Keratinocyte (primary cell): Measurements from ENCODE around the gene LENG8. TPM values are rescaled to one million over a fixed set of nuclear protein-coding genes. Genes with fewer than 3 reads are reported as not detected.

ENCODE experiments used
- DNase-seq: peaks from one replicate; pipeline ENCODE4 v3.0.0-alpha.2; 2011; ENCODE audit warnings: low read depth, missing footprints, low spot score
- FAIRE-seq: peaks from 2 replicates; lab custom pipeline; 2011; peaks lifted over from hg19 to GRCh38; lab: Jason Lieb, UNC
- H2AFZ ChIP-seq: 2 replicates; pipeline ENCODE4 v1.6.0; 2012; ENCODE audit warnings: low read length, control low read depth, inconsistent platforms; ENCODE audit not compliant: control insufficient read depth
- H3K27ac ChIP-seq: 2 replicates; pipeline ENCODE4 v1.5.1; 2011; ENCODE audit warnings: low read length; ENCODE audit not compliant: control insufficient read depth, insufficient read depth
- H3K27me3 ChIP-seq: 3 replicates; pipeline ENCODE4 v1.6.0; 2011; ENCODE audit warnings: low read length; ENCODE audit not compliant: control insufficient read depth, insufficient read depth; ENCODE audit errors: extremely low read depth
- H3K36me3 ChIP-seq, 2 experiments: 2 replicates in 1 of 2; 3 replicates in 1 of 2; pipeline ENCODE4 v1.5.1; 2011; ENCODE audit warnings: low read length in 2 of 2, mild to moderate bottlenecking in 1 of 2; ENCODE audit not compliant: control insufficient read depth in 2 of 2, insufficient read depth in 2 of 2; ENCODE audit errors: extremely low read depth in 1 of 2
- H3K4me1 ChIP-seq: 3 replicates; pipeline ENCODE4 v1.5.1; 2011; ENCODE audit warnings: low read length; ENCODE audit not compliant: control insufficient read depth, insufficient read depth; ENCODE audit errors: extremely low read depth
- H3K4me2 ChIP-seq: 3 replicates; pipeline ENCODE4 v1.6.0; 2011; ENCODE audit warnings: low read depth, low read length; ENCODE audit not compliant: control insufficient read depth, insufficient read depth; ENCODE audit errors: extremely low read depth
- H3K4me3 ChIP-seq, 3 experiments: fragments of 200-600 bp in 1 of 3; sonication (generic) in 1 of 3; 2 replicates in 2 of 3; 3 replicates in 1 of 3; pipeline ENCODE4 v1.5.1; 2011 to 2016; ENCODE audit warnings: low read length in 3 of 3, mild to moderate bottlenecking in 3 of 3, control low read depth in 2 of 3, inconsistent platforms in 1 of 3, low read depth in 1 of 3, mixed read lengths in 1 of 3, mixed run types in 1 of 3, moderate library complexity in 1 of 3; ENCODE audit not compliant: control insufficient read depth in 2 of 3, insufficient read depth in 2 of 3; ENCODE audit errors: extremely low read depth in 1 of 3
- H3K79me2 ChIP-seq: 2 replicates; pipeline ENCODE4 v1.6.0; 2012; ENCODE audit warnings: low read length; ENCODE audit not compliant: control insufficient read depth, insufficient read depth
- H3K9ac ChIP-seq: 3 replicates; pipeline ENCODE4 v1.6.0; 2011; ENCODE audit warnings: low read length; ENCODE audit not compliant: control insufficient read depth, insufficient read depth; ENCODE audit errors: extremely low read depth
- H3K9me1 ChIP-seq: 3 replicates; pipeline ENCODE4 v1.6.0; 2011; ENCODE audit warnings: low read length; ENCODE audit not compliant: control insufficient read depth, insufficient read depth; ENCODE audit errors: extremely low read depth
- H3K9me3 ChIP-seq: 2 replicates; pipeline ENCODE4 v1.5.1; 2012; ENCODE audit warnings: low read depth, low read length; ENCODE audit not compliant: control insufficient read depth
- H4K20me1 ChIP-seq: 3 replicates; pipeline ENCODE4 v1.6.0; 2011; ENCODE audit warnings: low read length; ENCODE audit not compliant: control insufficient read depth, insufficient read depth; ENCODE audit errors: extremely low read depth
- EZH2 ChIP-seq: IDR thresholded peaks from one replicate; pipeline ENCODE4 v1.6.1; 2012; ENCODE audit warnings: inconsistent platforms, mild to moderate bottlenecking, low read length, moderate library complexity
- dilution Hi-C: fragments of 300-500 bp; cut with MboI; formaldehyde crosslinking; loops from one replicate; pipeline ENCODE4 v1.7.0; 2020; ENCODE audit warnings: low sequenced_read_pairs; ENCODE audit not compliant: extremely low pct_ligation_motif_present
- polyA plus RNA-seq, 5 experiments: library from polyadenylated mRNA; depleted of rRNA in 3 of 5; stranded (reverse) in 3 of 5; stranded (forward) in 1 of 5; unstranded in 1 of 5; fragments of >200 nt; gene quantifications; 1 replicate in 1 of 5; 2 replicates in 3 of 5; 3 replicates in 1 of 5; pipeline versions ENCODE4 v1.2.1 to v1.2.3, GENCODE V29; 2011 to 2012; ENCODE audit warnings: missing spikeins in 2 of 5, low read depth in 1 of 5, low replicate concordance in 1 of 5
- TF ChIP-seq, protein P1 (sequence below), 3 experiments: IDR thresholded peaks in 1 of 3; conservative IDR thresholded peaks in 1 of 3; optimal IDR thresholded peaks in 1 of 3; 2 replicates in 2 of 3; 3 replicates in 1 of 3; pipeline versions ENCODE3 to v1.5.1; 2011; ENCODE audit warnings: low read length in 3 of 3, mild to moderate bottlenecking in 3 of 3, moderate library complexity in 2 of 3, control low read depth in 1 of 3, inconsistent platforms in 1 of 3; ENCODE audit not compliant: insufficient read depth in 2 of 3; ENCODE audit errors: extremely low read depth in 1 of 3

Gene LENG8
- polyA plus RNA-seq, 1 donor (not counting 4 experiments of a cell fraction or from before 2014, with no cell fraction given) = 29.4 TPM

- TF ChIP-seq EZH2 = no peak
- TF ChIP-seq, protein P1, sequence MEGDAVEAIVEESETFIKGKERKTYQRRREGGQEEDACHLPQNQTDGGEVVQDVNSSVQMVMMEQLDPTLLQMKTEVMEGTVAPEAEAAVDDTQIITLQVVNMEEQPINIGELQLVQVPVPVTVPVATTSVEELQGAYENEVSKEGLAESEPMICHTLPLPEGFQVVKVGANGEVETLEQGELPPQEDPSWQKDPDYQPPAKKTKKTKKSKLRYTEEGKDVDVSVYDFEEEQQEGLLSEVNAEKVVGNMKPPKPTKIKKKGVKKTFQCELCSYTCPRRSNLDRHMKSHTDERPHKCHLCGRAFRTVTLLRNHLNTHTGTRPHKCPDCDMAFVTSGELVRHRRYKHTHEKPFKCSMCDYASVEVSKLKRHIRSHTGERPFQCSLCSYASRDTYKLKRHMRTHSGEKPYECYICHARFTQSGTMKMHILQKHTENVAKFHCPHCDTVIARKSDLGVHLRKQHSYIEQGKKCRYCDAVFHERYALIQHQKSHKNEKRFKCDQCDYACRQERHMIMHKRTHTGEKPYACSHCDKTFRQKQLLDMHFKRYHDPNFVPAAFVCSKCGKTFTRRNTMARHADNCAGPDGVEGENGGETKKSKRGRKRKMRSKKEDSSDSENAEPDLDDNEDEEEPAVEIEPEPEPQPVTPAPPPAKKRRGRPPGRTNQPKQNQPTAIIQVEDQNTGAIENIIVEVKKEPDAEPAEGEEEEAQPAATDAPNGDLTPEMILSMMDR (optimal IDR thresholded peaks at IDR 0.05 in 1 of 3, IDR thresholded peaks at IDR 0.05 in 1 of 3, conservative IDR thresholded peaks at IDR 0.05 in 1 of 3; ENCODE audit: extremely low read depth in 1 of 3, insufficient read depth in 2 of 3, low read length in 3 of 3) = peak; percentile 70 to 78 (median 74)
- Histone ChIP-seq H3K9me1 (no peaks in the 10 kb centered on the region), H3K4me2 (no peak overlapping the region), H3K9me3 (no peaks in the 10 kb centered on the region), H3K79me2 (no peaks in the 10 kb centered on the region), H3K27ac (no peak overlapping the region), H3K36me3 (no peaks in the 10 kb centered on the region), H3K4me1 (no peaks in the 10 kb centered on the region), H4K20me1 (no peaks in the 10 kb centered on the region), H3K27me3 (no peaks in the 10 kb centered on the region), H3K4me3 (no peak overlapping the region), H3K9ac (no peak overlapping the region), H2AFZ (no peak overlapping the region)
- no peak for FAIRE-seq
- no peak for DNase-seq
- dilution Hi-C loops = no loop called here
Measured at GRCh38 chr19:54481326-54481930, 32.4 kb downstream of the LENG8 start.

GRCh38 chr19:54482889-54483288, 33.9 kb downstream of the LENG8 start:
- no peak for DNase-seq
- no peak overlapping the region for H3K27ac ChIP-seq
- H4K20me1 ChIP-seq = no peaks in the 10 kb centered on the region
- no peaks in the 10 kb centered on the region for H3K79me2 ChIP-seq
- no peak for FAIRE-seq
- no peaks in the 10 kb centered on the region for H3K36me3 ChIP-seq
- no peak overlapping the region for H2AFZ ChIP-seq
- no peaks in the 10 kb centered on the region for H3K27me3 ChIP-seq
- H3K4me3 ChIP-seq = no peak overlapping the region
- dilution Hi-C loops = no loop called here
- no peaks in the 10 kb centered on the region for H3K4me1 ChIP-seq
- no peak overlapping the region for H3K4me2 ChIP-seq
- no peak for TF ChIP-seq EZH2
- TF ChIP-seq, protein P1 (optimal IDR thresholded peaks at IDR 0.05 in 1 of 3, IDR thresholded peaks at IDR 0.05 in 1 of 3, conservative IDR thresholded peaks at IDR 0.05 in 1 of 3; ENCODE audit: extremely low read depth in 1 of 3, insufficient read depth in 2 of 3, low read length in 3 of 3) = no peak
- no peaks in the 10 kb centered on the region for H3K9me1 ChIP-seq
- H3K9ac ChIP-seq = no peak overlapping the region
- no peaks in the 10 kb centered on the region for H3K9me3 ChIP-seq
